B cell (primary cell): ENCODE data around the gene SLC35G2.

Experiments used
- EZH2 ChIP-seq: IDR thresholded peaks from 2 replicates; pipeline ENCODE4 v1.6.1; 2012; ENCODE audit warnings: borderline replicate concordance, low read depth, mild to moderate bottlenecking, moderate library complexity, low read length; ENCODE audit not compliant: insufficient read depth, poor library complexity, severe bottlenecking
- TF ChIP-seq, protein P1 (sequence below): fragments of 200-600 bp; IDR thresholded peaks from one replicate; pipeline ENCODE4 v1.8.0; 2022; ENCODE audit warnings: antibody characterized with exemption, mild to moderate bottlenecking

DNA sequence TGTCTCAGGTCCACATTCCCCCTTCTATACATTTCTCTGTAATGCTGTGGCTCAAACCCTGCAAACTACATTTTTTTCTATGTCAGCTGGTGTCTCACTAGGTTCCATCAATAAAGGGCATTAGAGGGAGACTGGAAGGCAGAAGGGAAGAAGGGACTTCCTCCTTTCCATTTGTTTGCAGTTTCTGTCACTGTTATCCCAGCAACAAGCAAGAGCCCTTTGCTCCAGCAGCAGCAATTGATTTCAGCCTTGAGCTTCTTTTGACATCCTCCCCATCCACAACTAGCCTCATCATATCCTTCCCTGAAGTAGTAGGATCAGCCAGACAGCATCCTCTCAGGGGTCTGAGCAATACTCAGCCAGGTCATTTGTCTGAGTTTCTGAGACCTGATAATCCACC, 37.7 kb downstream of the SLC35G2 start:
- TF ChIP-seq, protein P1, sequence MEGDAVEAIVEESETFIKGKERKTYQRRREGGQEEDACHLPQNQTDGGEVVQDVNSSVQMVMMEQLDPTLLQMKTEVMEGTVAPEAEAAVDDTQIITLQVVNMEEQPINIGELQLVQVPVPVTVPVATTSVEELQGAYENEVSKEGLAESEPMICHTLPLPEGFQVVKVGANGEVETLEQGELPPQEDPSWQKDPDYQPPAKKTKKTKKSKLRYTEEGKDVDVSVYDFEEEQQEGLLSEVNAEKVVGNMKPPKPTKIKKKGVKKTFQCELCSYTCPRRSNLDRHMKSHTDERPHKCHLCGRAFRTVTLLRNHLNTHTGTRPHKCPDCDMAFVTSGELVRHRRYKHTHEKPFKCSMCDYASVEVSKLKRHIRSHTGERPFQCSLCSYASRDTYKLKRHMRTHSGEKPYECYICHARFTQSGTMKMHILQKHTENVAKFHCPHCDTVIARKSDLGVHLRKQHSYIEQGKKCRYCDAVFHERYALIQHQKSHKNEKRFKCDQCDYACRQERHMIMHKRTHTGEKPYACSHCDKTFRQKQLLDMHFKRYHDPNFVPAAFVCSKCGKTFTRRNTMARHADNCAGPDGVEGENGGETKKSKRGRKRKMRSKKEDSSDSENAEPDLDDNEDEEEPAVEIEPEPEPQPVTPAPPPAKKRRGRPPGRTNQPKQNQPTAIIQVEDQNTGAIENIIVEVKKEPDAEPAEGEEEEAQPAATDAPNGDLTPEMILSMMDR, result no peak
- no peak for TF ChIP-seq EZH2
